ENCODE results near the gene GMPR. TPM values are rescaled to one million over a fixed set of nuclear protein-coding genes. Genes with fewer than 3 reads are reported as not detected.

Gene GMPR
- total and polyA plus RNA-seq, 8 donors: 9.8 to 46.3 (median 26.9) TPM

GRCh38 chr6:16249971-16250370 is 11.6 kb downstream of the GMPR start:
- intact Hi-C loops (cut with DNase I; ENCODE audit: low total_unique reads): no loop called here
- no peak overlapping the region for H3K27ac ChIP-seq

GRCh38 chr6:16251706-16252105 is 13.3 kb downstream of the GMPR start:
- DNase-seq: no peak
- intact Hi-C loops (cut with DNase I; ENCODE audit: low total_unique reads): no loop called here
- Histone ChIP-seq H3K27ac (no peak overlapping the region), H3K4me3 (no peak overlapping the region), H3K27me3 (no peaks in the 10 kb centered on the region), H3K36me3 (peaks cover 4 to 69% (median 48%) of the 10 kb centered on the region in 4 donors), H3K9me3 (no peaks in the 10 kb centered on the region), H3K4me1 (no peaks in the 10 kb centered on the region)
- TF ChIP-seq EP300 (IDR thresholded peaks at IDR 0.05) (no peak), CTCF (IDR thresholded peaks at IDR 0.05) (no peak), POLR2A (IDR thresholded peaks at IDR 0.05) (no peak), POLR2AphosphoS5 (IDR thresholded peaks at IDR 0.05) (no peak)
- 92 to 97% (median 95%) methylated on average over 2 of the region's 2 CpGs for WGBS, 5 donors

More at GRCh38 chr6:16249971-16250370, 11.6 kb downstream of the GMPR start:
- Histone ChIP-seq H3K36me3 (peaks cover 4 to 71% (median 41%) of the 10 kb centered on the region in 4 donors), H3K27me3 (no peaks in the 10 kb centered on the region), H3K4me1 (peaks cover 5 to 8% (median 6%) of the 10 kb centered on the region in 4 donors), H3K9me3 (no peaks in the 10 kb centered on the region), H3K4me3 (no peak overlapping the region)
- peak in 1 of 2 donors; percentile 47 for DNase-seq
- TF ChIP-seq EP300 (IDR thresholded peaks at IDR 0.05): no peak
- TF ChIP-seq POLR2A (IDR thresholded peaks at IDR 0.05): no peak
- TF ChIP-seq POLR2AphosphoS5 (IDR thresholded peaks at IDR 0.05): no peak
- no peak for TF ChIP-seq CTCF (IDR thresholded peaks at IDR 0.05)
- 34 to 65% (median 59%) methylated on average over 1 of the region's 1 CpG for WGBS, 5 donors

GRCh38 chr6:16252686-16253299 is 14.4 kb downstream of the GMPR start:
- intact Hi-C loops (cut with DNase I; ENCODE audit: low total_unique reads): no loop called here
- DNase-seq: no peak
- WGBS, 5 donors: 17 to 45% (median 35%) methylated on average over 2 of the region's 2 CpGs
- Histone ChIP-seq H3K27ac (no peak overlapping the region), H3K36me3 (peaks cover 0 to 67% (median 41%) of the 10 kb centered on the region in 4 donors), H3K4me1 (no peaks in the 10 kb centered on the region), H3K9me3 (no peaks in the 10 kb centered on the region), H3K27me3 (no peaks in the 10 kb centered on the region), H3K4me3 (no peak overlapping the region)
- TF ChIP-seq POLR2AphosphoS5 (IDR thresholded peaks at IDR 0.05) (no peak), CTCF (IDR thresholded peaks at IDR 0.05) (no peak), POLR2A (IDR thresholded peaks at IDR 0.05) (no peak)

- no peaks in the 10 kb centered on the region for H3K27me3 ChIP-seq
- H3K4me3 ChIP-seq: no peak overlapping the region
- no peaks in the 10 kb centered on the region for H3K4me1 ChIP-seq
- TF ChIP-seq EP300 (IDR thresholded peaks at IDR 0.05) (no peak), CTCF (IDR thresholded peaks at IDR 0.05) (no peak), POLR2AphosphoS5 (IDR thresholded peaks at IDR 0.05) (no peak), POLR2A (IDR thresholded peaks at IDR 0.05) (no peak)
- no peaks in the 10 kb centered on the region for H3K9me3 ChIP-seq
- 78 to 89% (median 84%) methylated on average over 10 of the region's 10 CpGs for WGBS, 5 donors
- DNase-seq: no peak
- H3K27ac ChIP-seq: no peak overlapping the region
- intact Hi-C loops (cut with DNase I; ENCODE audit: low total_unique reads): no loop called here
- H3K36me3 ChIP-seq: peaks cover 0 to 65% (median 40%) of the 10 kb centered on the region in 4 donors
Observed at GRCh38 chr6:16253399-16254144, 15.2 kb downstream of the GMPR start.
